NCI-H1694 treated with DMSO at 0.1 percent for 48 hours (cell line): Measurements from ENCODE around the gene HMGCL.
A peak's percentile ranks its signal among the peaks of the same experiment; 100 is the strongest.
"Not testable (repeated sequence)": the region's sequence is repeated elsewhere in the genome, so short reads cannot be mapped to it uniquely, and the experiment has no call there.

ENCODE experiments used
- DNase-seq: peaks from one replicate; lab custom pipeline; 2025; lab: John Stamatoyannopoulos, UW

The HMGCL gene

GRCh38 chr1:23825076-23825761 lies at the start of gene HMGCL:
TSS of gene HMGCL (minus strand) at chr1:23825429. CDS start at chr1:23825415, 14 bp downstream.
- peak; percentile 82 for DNase-seq

GRCh38 chr1:23872421-23872820 lies 47.2 kb upstream of the HMGCL start:
- DNase-seq = no peak

- DNase-seq = no peak
Measured at GRCh38 chr1:23869051-23869450, 43.8 kb upstream of the HMGCL start.

GRCh38 chr1:23868557-23869016 lies 43.4 kb upstream of the HMGCL start:
- DNase-seq = peak; percentile 39

- peak; percentile 86 for DNase-seq
Measured at GRCh38 chr1:23867895-23868556, 42.8 kb upstream of the HMGCL start, which contains the start of gene FUCA1. TSS of gene FUCA1 (minus strand) at chr1:23868290. CDS start at chr1:23868286, 4 bp downstream.

GRCh38 chr1:23867542-23867894 lies 42.3 kb upstream of the HMGCL start:
- DNase-seq = no peak

- DNase-seq = no peak
Measured at GRCh38 chr1:23865543-23865930, 40.3 kb upstream of the HMGCL start.

GRCh38 chr1:23864801-23865542 lies 39.7 kb upstream of the HMGCL start:
- no peak for DNase-seq

GRCh38 chr1:23862640-23863039 lies 37.4 kb upstream of the HMGCL start:
- no peak for DNase-seq

- peak; percentile 1 for DNase-seq
Measured at GRCh38 chr1:23854568-23854967, 29.3 kb upstream of the HMGCL start.

- DNase-seq = not testable (repeated sequence)
Measured at GRCh38 chr1:23853124-23853523, 27.9 kb upstream of the HMGCL start.

GRCh38 chr1:23851406-23851805 lies 26.2 kb upstream of the HMGCL start:
- not testable (repeated sequence) for DNase-seq

GRCh38 chr1:23848673-23849616 lies 23.7 kb upstream of the HMGCL start:
- no peak for DNase-seq

- not testable (repeated sequence) for DNase-seq
Measured at GRCh38 chr1:23847482-23848095, 22.4 kb upstream of the HMGCL start.

GRCh38 chr1:23845163-23845562 lies 19.9 kb upstream of the HMGCL start:
- DNase-seq = no peak

GRCh38 chr1:23843644-23844043 lies 18.4 kb upstream of the HMGCL start:
- DNase-seq = no peak

- DNase-seq = peak; percentile 24
Measured at GRCh38 chr1:23838401-23838866, 13.2 kb upstream of the HMGCL start.

- DNase-seq = no peak
Measured at GRCh38 chr1:23837908-23838307, 12.7 kb upstream of the HMGCL start.

GRCh38 chr1:23836037-23836436 lies 10.8 kb upstream of the HMGCL start:
- no peak for DNase-seq

GRCh38 chr1:23834156-23834555 lies 8.9 kb upstream of the HMGCL start:
- not testable (repeated sequence) for DNase-seq

- no peak for DNase-seq
Measured at GRCh38 chr1:23827717-23828116, 2.5 kb upstream of the HMGCL start.
